DND-41 (cell line): ENCODE data around the gene OPRL1.

ENCODE experiments used
- ATAC-seq: fragments of 200-7000 bp; cut with Tn5 transposase; 3 replicates; pipeline ENCODE4 v1.9.1; 2021; ENCODE audit warnings: low read depth; ENCODE audit not compliant: insufficient read depth
- DNase-seq: peaks from one replicate; pipeline ENCODE4 v3.0.0-alpha.2; 2020
- H2AFZ ChIP-seq: 2 replicates; pipeline ENCODE4 v1.6.0; 2012; ENCODE audit warnings: low read depth, low read length
- H3K27ac ChIP-seq: 2 replicates; pipeline ENCODE4 v1.5.1; 2012; ENCODE audit warnings: low read length, inconsistent platforms
- H3K27me3 ChIP-seq: fragments of 200-600 bp; sonication (generic); 2 replicates; pipeline ENCODE4 v1.6.0; 2012; ENCODE audit warnings: low read length, mild to moderate bottlenecking, inconsistent platforms; ENCODE audit not compliant: insufficient read depth, poor library complexity
- H3K36me3 ChIP-seq: 2 replicates; pipeline ENCODE4 v1.5.1; 2012; ENCODE audit warnings: low read length, inconsistent platforms; ENCODE audit not compliant: insufficient read depth
- H3K4me1 ChIP-seq: 2 replicates; pipeline ENCODE4 v1.5.1; 2012; ENCODE audit warnings: mild to moderate bottlenecking, low read length; ENCODE audit not compliant: insufficient read depth
- H3K4me2 ChIP-seq: 2 replicates; pipeline ENCODE4 v1.6.0; 2012; ENCODE audit warnings: mild to moderate bottlenecking, moderate library complexity, low read length, inconsistent platforms; ENCODE audit not compliant: insufficient read depth
- H3K4me3 ChIP-seq, 2 experiments: fragments of 200-600 bp in 1 of 2; shearing (Covaris generic) in 1 of 2; 2 replicates each; pipeline ENCODE4 v1.5.1; 2012 to 2016; ENCODE audit warnings: inconsistent platforms in 2 of 2, low read length in 2 of 2, mild to moderate bottlenecking in 2 of 2, low read depth in 1 of 2, moderate library complexity in 1 of 2
- H3K79me2 ChIP-seq: 2 replicates; pipeline ENCODE4 v1.6.0; 2012; ENCODE audit warnings: low read length, inconsistent platforms; ENCODE audit not compliant: insufficient read depth
- H3K9ac ChIP-seq: 2 replicates; pipeline ENCODE4 v1.6.0; 2012; ENCODE audit warnings: low read depth, mild to moderate bottlenecking, inconsistent platforms, low read length, moderate library complexity
- H3K9me3 ChIP-seq: 2 replicates; pipeline ENCODE4 v1.5.1; 2012; ENCODE audit warnings: low read length, moderate library complexity, mild to moderate bottlenecking, inconsistent platforms; ENCODE audit not compliant: insufficient read depth, severe bottlenecking
- H4K20me1 ChIP-seq: 2 replicates; pipeline ENCODE4 v1.6.0; 2012; ENCODE audit warnings: low read length; ENCODE audit not compliant: insufficient read depth
- EZH2 ChIP-seq: IDR thresholded peaks from 3 replicates; pipeline ENCODE4 v1.6.1; 2012; ENCODE audit warnings: borderline replicate concordance, low read depth, mild to moderate bottlenecking, moderate library complexity, low read length, inconsistent platforms; ENCODE audit not compliant: severe bottlenecking
- TF ChIP-seq, protein P1 (sequence below): IDR thresholded peaks from 2 replicates; pipeline ENCODE4 v1.5.1; 2012; ENCODE audit warnings: borderline replicate concordance, low read length, moderate library complexity, mild to moderate bottlenecking; ENCODE audit not compliant: poor library complexity, severe bottlenecking; ENCODE audit errors: extremely low read depth

The OPRL1 gene

DNA sequence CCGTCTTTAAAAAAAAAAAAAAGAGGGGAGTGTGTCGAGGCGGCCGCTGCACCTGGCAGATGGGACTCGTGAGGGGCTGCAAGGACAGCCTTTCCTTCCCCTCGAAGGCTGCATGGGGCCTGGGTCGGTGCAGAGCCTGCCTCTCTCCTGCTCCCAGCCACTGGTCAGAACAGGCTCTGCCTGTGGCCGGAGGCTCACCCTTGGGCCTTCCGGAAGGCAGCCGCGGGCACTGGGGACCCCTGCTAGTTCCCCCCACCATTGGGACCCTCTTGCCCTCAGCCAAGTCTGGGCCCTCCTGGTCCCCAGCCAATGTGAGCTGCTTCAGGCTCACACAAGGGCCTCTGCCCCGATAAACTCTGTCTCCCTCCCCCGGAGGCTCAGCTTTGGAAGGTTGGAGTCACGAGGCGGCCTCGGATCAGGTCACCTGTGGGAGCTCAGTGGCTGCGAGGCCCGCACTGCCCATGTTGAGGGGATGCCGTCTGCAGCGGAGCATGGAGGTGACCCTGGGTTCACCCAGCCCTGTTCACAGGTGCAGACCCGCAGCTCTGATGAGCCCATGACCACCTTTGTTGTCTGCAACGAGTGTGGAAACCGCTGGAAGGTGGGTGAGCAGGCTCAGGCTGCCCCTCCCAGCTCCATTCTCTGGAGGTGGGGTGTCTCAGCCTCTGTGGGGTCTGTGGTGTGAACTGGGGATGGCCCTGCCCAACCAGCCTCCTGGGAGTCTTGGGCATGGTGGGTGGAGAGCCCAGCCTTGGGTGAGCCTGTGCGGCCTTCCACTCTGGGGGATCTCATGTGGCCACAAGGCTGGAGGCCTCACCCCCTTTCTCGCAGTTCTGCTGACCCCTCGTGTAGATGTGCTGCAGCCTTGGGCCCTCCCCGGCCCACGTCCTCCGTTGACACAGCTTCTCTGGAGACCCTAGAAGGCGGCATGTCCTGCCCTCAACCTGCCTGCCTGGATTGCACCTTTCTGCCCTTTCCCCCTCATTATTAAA is 8.2 kb upstream of the OPRL1 start:
- H3K27ac ChIP-seq = no peak overlapping the region
- no peaks in the 10 kb centered on the region for H3K9me3 ChIP-seq
- no peak overlapping the region for H3K4me3 ChIP-seq
- H3K79me2 ChIP-seq = no peaks in the 10 kb centered on the region
- H3K4me1 ChIP-seq = no peaks in the 10 kb centered on the region
- H3K36me3 ChIP-seq = peaks cover 36% of the 10 kb centered on the region
- ATAC-seq = no peak
- H3K9ac ChIP-seq = no peak overlapping the region
- H4K20me1 ChIP-seq = peaks cover 22% of the 10 kb centered on the region; the same call in 1 of the 2 replicates
- no peak for DNase-seq
- H2AFZ ChIP-seq = no peak overlapping the region
- H3K27me3 ChIP-seq = no peaks in the 10 kb centered on the region
- no peak overlapping the region for H3K4me2 ChIP-seq
- TF ChIP-seq, protein P1, sequence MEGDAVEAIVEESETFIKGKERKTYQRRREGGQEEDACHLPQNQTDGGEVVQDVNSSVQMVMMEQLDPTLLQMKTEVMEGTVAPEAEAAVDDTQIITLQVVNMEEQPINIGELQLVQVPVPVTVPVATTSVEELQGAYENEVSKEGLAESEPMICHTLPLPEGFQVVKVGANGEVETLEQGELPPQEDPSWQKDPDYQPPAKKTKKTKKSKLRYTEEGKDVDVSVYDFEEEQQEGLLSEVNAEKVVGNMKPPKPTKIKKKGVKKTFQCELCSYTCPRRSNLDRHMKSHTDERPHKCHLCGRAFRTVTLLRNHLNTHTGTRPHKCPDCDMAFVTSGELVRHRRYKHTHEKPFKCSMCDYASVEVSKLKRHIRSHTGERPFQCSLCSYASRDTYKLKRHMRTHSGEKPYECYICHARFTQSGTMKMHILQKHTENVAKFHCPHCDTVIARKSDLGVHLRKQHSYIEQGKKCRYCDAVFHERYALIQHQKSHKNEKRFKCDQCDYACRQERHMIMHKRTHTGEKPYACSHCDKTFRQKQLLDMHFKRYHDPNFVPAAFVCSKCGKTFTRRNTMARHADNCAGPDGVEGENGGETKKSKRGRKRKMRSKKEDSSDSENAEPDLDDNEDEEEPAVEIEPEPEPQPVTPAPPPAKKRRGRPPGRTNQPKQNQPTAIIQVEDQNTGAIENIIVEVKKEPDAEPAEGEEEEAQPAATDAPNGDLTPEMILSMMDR = no peak
- TF ChIP-seq EZH2 = no peak

DNA sequence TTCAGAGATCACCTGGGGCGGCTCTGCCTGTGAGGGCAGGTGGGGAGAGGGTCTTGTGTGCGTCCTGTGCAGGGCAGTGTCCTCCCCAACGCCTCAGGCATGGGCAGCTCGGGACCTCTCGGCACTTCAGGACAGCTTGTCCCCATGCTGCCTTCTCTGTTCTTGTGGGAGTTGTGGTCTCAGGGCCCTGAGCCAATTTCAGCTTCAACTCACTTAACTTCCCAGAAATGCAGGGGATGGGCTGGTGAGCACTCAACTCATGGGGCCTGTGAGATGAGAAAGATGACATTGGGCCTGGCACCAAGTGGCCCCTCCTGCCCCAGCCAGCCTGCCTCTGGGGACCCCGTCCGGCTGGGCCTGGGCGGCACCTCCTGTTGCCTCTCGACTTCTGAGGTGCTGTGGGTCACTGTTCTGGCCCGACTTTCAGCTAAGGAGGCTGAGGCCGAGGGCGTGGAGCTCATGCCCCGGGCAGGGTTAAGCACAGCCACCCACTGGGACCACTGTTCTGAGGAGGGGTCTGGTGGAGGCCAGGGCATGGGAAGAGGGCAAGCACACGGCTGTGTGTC is 7.3 kb upstream of the OPRL1 start:
- no peak overlapping the region for H3K27ac ChIP-seq

DNA sequence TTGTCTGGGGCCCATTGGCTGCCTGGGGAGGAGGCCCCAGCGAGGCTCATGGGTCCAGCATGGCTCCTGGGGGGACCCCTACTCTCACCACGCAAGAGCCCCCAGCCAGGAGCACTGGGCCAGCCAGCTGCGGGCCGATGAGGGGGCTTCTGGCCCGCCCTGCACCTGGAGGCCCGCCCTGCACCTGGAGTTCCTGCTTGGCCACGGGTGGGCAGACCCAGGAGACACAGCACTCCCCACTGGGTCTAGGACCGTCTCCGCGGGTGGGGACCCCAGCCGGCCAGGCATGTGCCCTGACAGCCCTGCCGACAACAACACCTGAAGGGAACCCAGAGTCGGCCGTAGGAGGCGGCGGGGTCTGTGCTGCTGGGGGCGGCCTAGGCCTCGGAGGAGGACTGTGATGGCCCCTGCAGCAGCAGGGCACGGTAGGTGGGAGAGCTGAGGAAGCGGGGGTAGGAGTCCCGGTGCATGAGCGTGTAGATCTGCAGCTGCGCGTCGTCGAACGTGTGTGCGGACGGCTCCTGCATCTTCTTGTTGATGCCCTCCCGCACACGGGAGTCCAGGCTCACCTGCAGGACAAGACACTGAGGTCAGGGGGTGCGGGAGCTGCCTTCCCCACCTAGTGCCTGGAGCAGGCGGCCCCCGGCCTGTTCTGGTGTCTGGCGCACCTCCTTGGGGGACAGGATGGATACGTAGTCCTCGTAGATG is 6.3 kb upstream of the OPRL1 start:
- Histone ChIP-seq H3K4me2 (no peak overlapping the region), H3K4me3 (no peak overlapping the region), H4K20me1 (peaks cover 37% of the 10 kb centered on the region), H3K9me3 (no peaks in the 10 kb centered on the region), H3K4me1 (peaks cover 10% of the 10 kb centered on the region), H3K27me3 (no peaks in the 10 kb centered on the region), H3K9ac (no peak overlapping the region), H3K79me2 (peaks cover 6% of the 10 kb centered on the region), H2AFZ (no peak overlapping the region), H3K36me3 (peaks cover 36% of the 10 kb centered on the region), H3K27ac (no peak overlapping the region)
- no peak for TF ChIP-seq EZH2
- TF ChIP-seq, protein P1 = no peak
- no peak for ATAC-seq
- no peak for DNase-seq

More for the DNA sequence above, 7.3 kb upstream of the OPRL1 start:
- Histone ChIP-seq H3K79me2 (no peaks in the 10 kb centered on the region), H2AFZ (no peak overlapping the region), H3K9ac (no peak overlapping the region), H4K20me1 (peaks cover 28% of the 10 kb centered on the region; the same call in 1 of the 2 replicates), H3K4me2 (no peak overlapping the region), H3K9me3 (no peaks in the 10 kb centered on the region), H3K4me3 (no peak overlapping the region), H3K4me1 (no peaks in the 10 kb centered on the region), H3K27me3 (no peaks in the 10 kb centered on the region), H3K36me3 (peaks cover 36% of the 10 kb centered on the region)
- TF ChIP-seq EZH2 = no peak
- TF ChIP-seq, protein P1 = no peak
- ATAC-seq = no peak
- DNase-seq = no peak
